Kidney (tissue), 14 donors: ENCODE results near the gene TMEM94. TPM values are rescaled to one million over a fixed set of nuclear protein-coding genes. Genes with fewer than 3 reads are reported as not detected.

Experiments
- DNase-seq, 5 donors: peaks; one replicate each; pipeline ENCODE4 v3.0.0-alpha.2; 2013 to 2020
- FAIRE-seq: peaks from 2 replicates; lab custom pipeline; 2012; peaks lifted over from hg19 to GRCh38; lab: Jason Lieb, UNC
- H3K27ac ChIP-seq, 2 donors: one replicate each; pipeline ENCODE4 v1.7.0; 2013; ENCODE audit warnings: low read depth in 2 of 2, low read length in 2 of 2, inconsistent platforms in 1 of 2
- H3K27me3 ChIP-seq: one replicate; pipeline ENCODE4 v1.7.1; 2013; ENCODE audit warnings: low read length, inconsistent platforms; ENCODE audit not compliant: control insufficient read depth, insufficient read depth
- H3K36me3 ChIP-seq, 3 donors: one replicate each; pipeline versions ENCODE4 v1.7.0 to v1.7.1; 2013; ENCODE audit warnings: low read length in 3 of 3, control low read depth in 1 of 3, inconsistent platforms in 1 of 3; ENCODE audit not compliant: insufficient read depth in 3 of 3, control insufficient read depth in 2 of 3
- H3K4me1 ChIP-seq, 3 donors: one replicate each; pipeline versions ENCODE4 v1.7.0 to v1.7.1; 2013; ENCODE audit warnings: low read length in 3 of 3, inconsistent platforms in 1 of 3, low read depth in 1 of 3; ENCODE audit not compliant: control insufficient read depth in 2 of 3, insufficient read depth in 2 of 3
- H3K4me3 ChIP-seq, 3 donors: one replicate each; pipeline versions ENCODE4 v1.7.0 to v1.8.1; 2013; ENCODE audit warnings: low read length in 3 of 3, control low read depth in 1 of 3, inconsistent platforms in 1 of 3
- H3K9ac ChIP-seq, 3 donors: one replicate each; pipeline versions ENCODE4 v1.7.0 to v1.7.1; 2013; ENCODE audit warnings: low read length in 3 of 3, control low read depth in 1 of 3, inconsistent platforms in 1 of 3
- H3K9me3 ChIP-seq, 3 donors: one replicate each; pipeline versions ENCODE4 v1.7.0 to v1.7.1; 2013; ENCODE audit warnings: low read length in 3 of 3, control low read depth in 1 of 3, inconsistent platforms in 1 of 3; ENCODE audit not compliant: control insufficient read depth in 2 of 3, insufficient read depth in 1 of 3
- CTCF ChIP-seq: IDR thresholded peaks from 3 replicates; pipeline ENCODE4 v1.5.1; 2012; ENCODE audit warnings: mild to moderate bottlenecking, moderate library complexity, borderline replicate concordance; ENCODE audit not compliant: insufficient read depth; ENCODE audit errors: extremely low read depth
- intact Hi-C: fragments of 100-400 bp; cut with DNase I; formaldehyde crosslinking; loops from one replicate; pipeline ENCODE4 v1.11.1; 2022
- polyA plus RNA-seq: library from polyadenylated mRNA; stranded (reverse); fragments of 350-450 nt; fragmentation: Illumina TruSeq; extraction: RNeasy Lipid Tissue Mini Kit (QIAGEN cat#74804); gene quantifications from one replicate; pipeline ENCODE4 v1.2.3, GENCODE V29; 2014; ENCODE audit warnings: low read depth, low replicate concordance; ENCODE audit not compliant: insufficient read depth
- total RNA-seq: library from RNA; stranded (reverse); fragmentation: NEBNext Ultra II Directional; extraction: Animal tissue kit (Norgen Biotek cat#: 25700); gene quantifications from one replicate; pipeline ENCODE4 v1.2.1, GENCODE V29; 2021
- donor health status: control.
- donor health status: control.
- donor health status: control.
- donor health status: control.
- donor health status: control.
- donor health status: DM: yes; HTN: yes; CAD: no.
- donor health status: Normal renal cell carcinoma (clear cell type).

TMEM94 gene
- total and polyA plus RNA-seq, 2 donors from 2014 or later = 49.6 to 82.6 TPM

GRCh38 chr17:75514299-75514918, 58.0 kb downstream of the TMEM94 start:
- H3K27ac ChIP-seq = peak overlapping the region; percentile 89
- DNase-seq (peak in 3 of 5 donors; percentile 46 to 93 (median 82)), FAIRE-seq (no peak)
- peaks cover 0 to 33% (median 31%) of the 10 kb centered on the region in 3 donors for H3K4me1 ChIP-seq
- no peak for TF ChIP-seq CTCF
- peaks cover 0 to 21% (median 2%) of the 10 kb centered on the region in 3 donors for H3K36me3 ChIP-seq
- peak overlapping the region in 2 of 3 donors; percentile 90 to 95 for H3K9ac ChIP-seq
- H3K4me3 ChIP-seq = peak overlapping the region; percentile 62 to 86 (median 81)
- H3K27me3 ChIP-seq = no peaks in the 10 kb centered on the region
- intact Hi-C loops = no loop called here
- H3K9me3 ChIP-seq = no peaks in the 10 kb centered on the region

- no peak for FAIRE-seq
- Histone ChIP-seq H3K9ac (peak overlapping the region in 2 of 3 donors; percentile 90 to 95), H3K9me3 (no peaks in the 10 kb centered on the region), H3K27me3 (no peaks in the 10 kb centered on the region), H3K4me1 (peaks cover 0 to 28% (median 28%) of the 10 kb centered on the region in 3 donors), H3K27ac (peak overlapping the region; percentile 89), H3K4me3 (peak overlapping the region; percentile 62 to 86 (median 81)), H3K36me3 (peaks cover 2 to 21% (median 2%) of the 10 kb centered on the region in 3 donors)
- no peak for TF ChIP-seq CTCF
- DNase-seq = peak in 3 of 5 donors; percentile 56 to 78 (median 61)
- intact Hi-C loops = no loop called here
Observed at GRCh38 chr17:75514919-75515495, 58.6 kb downstream of the TMEM94 start.

GRCh38 chr17:75515496-75516254, 59.2 kb downstream of the TMEM94 start, which contains the start of gene CASKIN2:
Gene CASKIN2 (minus strand): TSS chr17:75515537. CDS start chr17:75513804, 1,733 bp downstream.
- FAIRE-seq (no peak), DNase-seq (peak; percentile 97 to 99 (median 98))
- H3K27me3 ChIP-seq = no peaks in the 10 kb centered on the region
- peak; percentile 93 for TF ChIP-seq CTCF
- H3K36me3 ChIP-seq = peaks cover 2 to 21% (median 2%) of the 10 kb centered on the region in 3 donors
- peak within 1 kb of the TSS; percentile 36 to 95 (median 90) for H3K9ac ChIP-seq
- no peaks in the 10 kb centered on the region for H3K9me3 ChIP-seq
- intact Hi-C loops = no loop called here
- peak within 1 kb of the TSS; percentile 62 to 86 (median 81) for H3K4me3 ChIP-seq
- peaks cover 0 to 28% (median 28%) of the 10 kb centered on the region in 3 donors for H3K4me1 ChIP-seq
- H3K27ac ChIP-seq = peak within 1 kb of the TSS; percentile 89 to 92
